Uterus (tissue), 2 donors: ENCODE data around the gene PLCL2.

Source experiments
- CTCF ChIP-seq, 4 experiments: fragments of 200-600 bp in 2 of 4; fragments of 450-650 bp in 2 of 4; sonication (generic) in 2 of 4; IDR thresholded peaks; one replicate each; pipeline ENCODE4 v1.5.1; 2016 to 2019; ENCODE audit warnings: antibody characterized with exemption in 4 of 4, mild to moderate bottlenecking in 2 of 4, moderate library complexity in 1 of 4
- POLR2A ChIP-seq, 2 donors: fragments of 450-650 bp; IDR thresholded peaks; one replicate each; pipeline ENCODE4 v1.6.1; 2016; ENCODE audit warnings: antibody characterized with exemption in 2 of 2, mild to moderate bottlenecking in 1 of 2, moderate library complexity in 1 of 2

DNA sequence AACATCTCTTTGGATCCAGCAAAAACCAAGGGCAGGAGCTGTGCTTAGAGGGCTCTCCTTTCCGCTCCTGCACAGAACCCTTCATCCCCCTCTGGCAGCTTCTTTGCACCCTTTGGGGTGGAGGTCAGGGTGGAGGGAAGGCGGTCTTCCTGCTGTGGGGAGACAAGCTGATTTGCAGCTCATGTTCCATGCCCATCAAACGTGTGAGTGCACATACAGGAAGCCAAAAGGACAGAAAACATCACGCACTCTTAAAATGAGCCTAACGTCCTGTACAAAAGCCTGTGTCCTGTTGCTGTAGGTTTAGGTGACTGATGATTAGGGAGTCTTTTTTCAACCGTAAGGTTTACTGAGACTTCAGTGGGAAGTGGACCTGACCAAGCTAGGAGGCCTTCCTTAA, 195.2 kb downstream of the PLCL2 start:
- no peak for TF ChIP-seq CTCF (IDR thresholded peaks at IDR 0.05)
- no peak for TF ChIP-seq POLR2A (IDR thresholded peaks at IDR 0.05)
